Measurements from ENCODE around the gene OVAAL.
A peak's percentile ranks its signal among the peaks of the same experiment; 100 is the strongest.

The OVAAL gene

DNA sequence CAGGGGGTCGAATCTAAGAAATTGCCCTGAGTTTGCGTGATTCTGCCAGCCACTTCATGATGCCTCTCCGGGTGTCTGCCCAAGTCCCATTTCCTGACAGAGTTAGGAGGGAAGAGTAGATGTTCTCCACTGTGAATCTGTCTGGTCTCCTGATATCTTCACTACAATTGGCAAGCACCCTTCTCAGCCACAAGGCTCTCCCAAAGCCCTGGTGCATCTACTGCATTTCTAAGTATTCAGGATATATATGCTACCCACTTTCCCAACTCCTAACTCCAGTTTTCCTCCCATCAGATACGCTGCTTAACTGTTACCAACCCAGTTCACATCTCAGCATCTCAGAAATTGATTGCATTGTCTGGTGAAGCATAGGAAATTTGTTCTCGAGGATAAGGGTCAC is 25.9 kb upstream of the OVAAL start:
- no peaks in the 10 kb centered on the region for H3K4me1 ChIP-seq (ENCODE audit: control insufficient read depth, insufficient read depth, low read length)
- H3K36me3 ChIP-seq (ENCODE audit: control insufficient read depth in 2 of 2, insufficient read depth in 1 of 2, low read length in 2 of 2), result no peaks in the 10 kb centered on the region
- no peak overlapping the region for H3K27ac ChIP-seq (ENCODE audit: extremely low read depth, low read depth, low read length)
- H3K4me3 ChIP-seq (ENCODE audit: low read depth, low read length), result no peak overlapping the region
- CTCF ChIA-PET, result interaction anchor here (0.5 to 13.3 kb wide), 21 partner anchors 8 to 692 kb away, joined by 3 to 134 read pairs (median 3); no protein-coding TSS in a partner anchor
- POLR2A ChIA-PET, result no interaction called here
- H3K9me3 ChIP-seq (ENCODE audit: control insufficient read depth, insufficient read depth, low read depth, low read length), result no peaks in the 10 kb centered on the region
- TF ChIP-seq, protein P1, sequence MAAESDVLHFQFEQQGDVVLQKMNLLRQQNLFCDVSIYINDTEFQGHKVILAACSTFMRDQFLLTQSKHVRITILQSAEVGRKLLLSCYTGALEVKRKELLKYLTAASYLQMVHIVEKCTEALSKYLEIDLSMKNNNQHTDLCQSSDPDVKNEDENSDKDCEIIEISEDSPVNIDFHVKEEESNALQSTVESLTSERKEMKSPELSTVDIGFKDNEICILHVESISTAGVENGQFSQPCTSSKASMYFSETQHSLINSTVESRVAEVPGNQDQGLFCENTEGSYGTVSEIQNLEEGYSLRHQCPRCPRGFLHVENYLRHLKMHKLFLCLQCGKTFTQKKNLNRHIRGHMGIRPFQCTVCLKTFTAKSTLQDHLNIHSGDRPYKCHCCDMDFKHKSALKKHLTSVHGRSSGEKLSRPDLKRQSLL (tag by site-specific recombination; IDR thresholded peaks at IDR 0.05), result no peak
- TF ChIP-seq, protein P2, sequence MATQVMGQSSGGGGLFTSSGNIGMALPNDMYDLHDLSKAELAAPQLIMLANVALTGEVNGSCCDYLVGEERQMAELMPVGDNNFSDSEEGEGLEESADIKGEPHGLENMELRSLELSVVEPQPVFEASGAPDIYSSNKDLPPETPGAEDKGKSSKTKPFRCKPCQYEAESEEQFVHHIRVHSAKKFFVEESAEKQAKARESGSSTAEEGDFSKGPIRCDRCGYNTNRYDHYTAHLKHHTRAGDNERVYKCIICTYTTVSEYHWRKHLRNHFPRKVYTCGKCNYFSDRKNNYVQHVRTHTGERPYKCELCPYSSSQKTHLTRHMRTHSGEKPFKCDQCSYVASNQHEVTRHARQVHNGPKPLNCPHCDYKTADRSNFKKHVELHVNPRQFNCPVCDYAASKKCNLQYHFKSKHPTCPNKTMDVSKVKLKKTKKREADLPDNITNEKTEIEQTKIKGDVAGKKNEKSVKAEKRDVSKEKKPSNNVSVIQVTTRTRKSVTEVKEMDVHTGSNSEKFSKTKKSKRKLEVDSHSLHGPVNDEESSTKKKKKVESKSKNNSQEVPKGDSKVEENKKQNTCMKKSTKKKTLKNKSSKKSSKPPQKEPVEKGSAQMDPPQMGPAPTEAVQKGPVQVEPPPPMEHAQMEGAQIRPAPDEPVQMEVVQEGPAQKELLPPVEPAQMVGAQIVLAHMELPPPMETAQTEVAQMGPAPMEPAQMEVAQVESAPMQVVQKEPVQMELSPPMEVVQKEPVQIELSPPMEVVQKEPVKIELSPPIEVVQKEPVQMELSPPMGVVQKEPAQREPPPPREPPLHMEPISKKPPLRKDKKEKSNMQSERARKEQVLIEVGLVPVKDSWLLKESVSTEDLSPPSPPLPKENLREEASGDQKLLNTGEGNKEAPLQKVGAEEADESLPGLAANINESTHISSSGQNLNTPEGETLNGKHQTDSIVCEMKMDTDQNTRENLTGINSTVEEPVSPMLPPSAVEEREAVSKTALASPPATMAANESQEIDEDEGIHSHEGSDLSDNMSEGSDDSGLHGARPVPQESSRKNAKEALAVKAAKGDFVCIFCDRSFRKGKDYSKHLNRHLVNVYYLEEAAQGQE (tag by site-specific recombination; IDR thresholded peaks at IDR 0.05), result no peak
- TF ChIP-seq, protein P3, sequence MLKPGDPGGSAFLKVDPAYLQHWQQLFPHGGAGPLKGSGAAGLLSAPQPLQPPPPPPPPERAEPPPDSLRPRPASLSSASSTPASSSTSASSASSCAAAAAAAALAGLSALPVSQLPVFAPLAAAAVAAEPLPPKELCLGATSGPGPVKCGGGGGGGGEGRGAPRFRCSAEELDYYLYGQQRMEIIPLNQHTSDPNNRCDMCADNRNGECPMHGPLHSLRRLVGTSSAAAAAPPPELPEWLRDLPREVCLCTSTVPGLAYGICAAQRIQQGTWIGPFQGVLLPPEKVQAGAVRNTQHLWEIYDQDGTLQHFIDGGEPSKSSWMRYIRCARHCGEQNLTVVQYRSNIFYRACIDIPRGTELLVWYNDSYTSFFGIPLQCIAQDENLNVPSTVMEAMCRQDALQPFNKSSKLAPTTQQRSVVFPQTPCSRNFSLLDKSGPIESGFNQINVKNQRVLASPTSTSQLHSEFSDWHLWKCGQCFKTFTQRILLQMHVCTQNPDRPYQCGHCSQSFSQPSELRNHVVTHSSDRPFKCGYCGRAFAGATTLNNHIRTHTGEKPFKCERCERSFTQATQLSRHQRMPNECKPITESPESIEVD (tag by site-specific recombination; IDR thresholded peaks at IDR 0.05), result no peak
- TF ChIP-seq, protein P4, sequence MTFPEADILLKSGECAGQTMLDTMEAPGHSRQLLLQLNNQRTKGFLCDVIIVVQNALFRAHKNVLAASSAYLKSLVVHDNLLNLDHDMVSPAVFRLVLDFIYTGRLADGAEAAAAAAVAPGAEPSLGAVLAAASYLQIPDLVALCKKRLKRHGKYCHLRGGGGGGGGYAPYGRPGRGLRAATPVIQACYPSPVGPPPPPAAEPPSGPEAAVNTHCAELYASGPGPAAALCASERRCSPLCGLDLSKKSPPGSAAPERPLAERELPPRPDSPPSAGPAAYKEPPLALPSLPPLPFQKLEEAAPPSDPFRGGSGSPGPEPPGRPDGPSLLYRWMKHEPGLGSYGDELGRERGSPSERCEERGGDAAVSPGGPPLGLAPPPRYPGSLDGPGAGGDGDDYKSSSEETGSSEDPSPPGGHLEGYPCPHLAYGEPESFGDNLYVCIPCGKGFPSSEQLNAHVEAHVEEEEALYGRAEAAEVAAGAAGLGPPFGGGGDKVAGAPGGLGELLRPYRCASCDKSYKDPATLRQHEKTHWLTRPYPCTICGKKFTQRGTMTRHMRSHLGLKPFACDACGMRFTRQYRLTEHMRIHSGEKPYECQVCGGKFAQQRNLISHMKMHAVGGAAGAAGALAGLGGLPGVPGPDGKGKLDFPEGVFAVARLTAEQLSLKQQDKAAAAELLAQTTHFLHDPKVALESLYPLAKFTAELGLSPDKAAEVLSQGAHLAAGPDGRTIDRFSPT (tag by site-specific recombination; IDR thresholded peaks at IDR 0.05), result no peak
- TF ChIP-seq, protein P5, sequence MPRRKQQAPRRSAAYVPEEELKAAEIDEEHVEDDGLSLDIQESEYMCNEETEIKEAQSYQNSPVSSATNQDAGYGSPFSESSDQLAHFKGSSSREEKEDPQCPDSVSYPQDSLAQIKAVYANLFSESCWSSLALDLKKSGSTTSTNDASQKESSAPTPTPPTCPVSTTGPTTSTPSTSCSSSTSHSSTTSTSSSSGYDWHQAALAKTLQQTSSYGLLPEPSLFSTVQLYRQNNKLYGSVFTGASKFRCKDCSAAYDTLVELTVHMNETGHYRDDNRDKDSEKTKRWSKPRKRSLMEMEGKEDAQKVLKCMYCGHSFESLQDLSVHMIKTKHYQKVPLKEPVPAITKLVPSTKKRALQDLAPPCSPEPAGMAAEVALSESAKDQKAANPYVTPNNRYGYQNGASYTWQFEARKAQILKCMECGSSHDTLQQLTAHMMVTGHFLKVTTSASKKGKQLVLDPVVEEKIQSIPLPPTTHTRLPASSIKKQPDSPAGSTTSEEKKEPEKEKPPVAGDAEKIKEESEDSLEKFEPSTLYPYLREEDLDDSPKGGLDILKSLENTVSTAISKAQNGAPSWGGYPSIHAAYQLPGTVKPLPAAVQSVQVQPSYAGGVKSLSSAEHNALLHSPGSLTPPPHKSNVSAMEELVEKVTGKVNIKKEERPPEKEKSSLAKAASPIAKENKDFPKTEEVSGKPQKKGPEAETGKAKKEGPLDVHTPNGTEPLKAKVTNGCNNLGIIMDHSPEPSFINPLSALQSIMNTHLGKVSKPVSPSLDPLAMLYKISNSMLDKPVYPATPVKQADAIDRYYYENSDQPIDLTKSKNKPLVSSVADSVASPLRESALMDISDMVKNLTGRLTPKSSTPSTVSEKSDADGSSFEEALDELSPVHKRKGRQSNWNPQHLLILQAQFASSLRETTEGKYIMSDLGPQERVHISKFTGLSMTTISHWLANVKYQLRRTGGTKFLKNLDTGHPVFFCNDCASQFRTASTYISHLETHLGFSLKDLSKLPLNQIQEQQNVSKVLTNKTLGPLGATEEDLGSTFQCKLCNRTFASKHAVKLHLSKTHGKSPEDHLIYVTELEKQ (tag by site-specific recombination; IDR thresholded peaks at IDR 0.05; ENCODE audit: borderline replicate concordance), result no peak
- TF ChIP-seq ZNF24 (tag by site-specific recombination; IDR thresholded peaks at IDR 0.05), result no peak

DNA sequence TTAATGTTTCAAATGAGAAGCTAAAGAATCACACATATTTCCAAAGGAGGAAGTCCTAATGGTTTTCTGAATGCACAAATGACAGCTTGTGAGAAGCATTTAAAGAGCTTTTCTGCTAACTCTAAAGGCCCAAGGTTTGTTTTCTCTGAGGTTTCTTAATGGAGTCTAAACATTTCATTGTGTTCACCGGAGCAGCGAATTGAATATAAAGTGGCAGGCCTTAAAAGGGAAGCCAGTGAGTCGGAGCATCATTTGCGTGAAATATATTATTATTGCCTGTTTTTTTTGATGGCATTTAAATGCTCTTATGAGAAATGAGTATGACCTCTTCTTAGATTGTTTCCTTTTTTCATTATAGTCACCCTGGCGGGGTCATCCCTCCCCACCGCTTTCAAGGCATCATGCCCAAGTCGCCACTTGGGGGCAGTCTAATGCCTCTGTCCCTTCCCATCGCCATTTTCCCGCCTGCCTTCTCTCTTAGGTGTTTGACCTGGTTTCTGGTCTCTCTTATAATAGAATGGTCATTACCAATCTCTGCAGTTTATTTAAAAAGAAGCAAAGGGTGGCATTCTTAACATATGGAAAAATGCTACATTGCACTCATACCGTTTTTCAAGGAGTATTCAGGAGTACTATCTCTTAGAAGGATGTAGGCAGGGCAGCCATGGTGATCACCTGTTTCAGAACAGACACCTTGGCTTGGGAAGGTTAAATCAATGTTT is 25.3 kb upstream of the OVAAL start:
- H3K36me3 ChIP-seq (ENCODE audit: control insufficient read depth in 2 of 2, insufficient read depth in 1 of 2, low read length in 2 of 2), result no peaks in the 10 kb centered on the region
- H3K9me3 ChIP-seq (ENCODE audit: control insufficient read depth, insufficient read depth, low read depth, low read length), result no peaks in the 10 kb centered on the region
- no peak overlapping the region for H3K4me3 ChIP-seq (ENCODE audit: low read depth, low read length)
- no peaks in the 10 kb centered on the region for H3K4me1 ChIP-seq (ENCODE audit: control insufficient read depth, insufficient read depth, low read length)
- H3K27ac ChIP-seq (ENCODE audit: extremely low read depth, low read depth, low read length), result no peak overlapping the region
- ChIA-PET CTCF (interaction anchor here (0.5 to 13.3 kb wide), 23 partner anchors 8 to 691 kb away, joined by 3 to 134 read pairs (median 3); no protein-coding TSS in a partner anchor), POLR2A (no interaction called here)
- TF ChIP-seq ZFP37 (tag by site-specific recombination; IDR thresholded peaks at IDR 0.05), result 0 out of 2 replicates have a peak, but pooled peaks have one; percentile 18
- TF ChIP-seq SP7 (tag by site-specific recombination; IDR thresholded peaks at IDR 0.05), result 0 out of 2 replicates have a peak, but pooled peaks have one; percentile 13
- TF ChIP-seq ZNF549 (tag by site-specific recombination; IDR thresholded peaks at IDR 0.05), result no peak
- no peak for TF ChIP-seq ZNF341 (tag by site-specific recombination; IDR thresholded peaks at IDR 0.05; ENCODE audit: low read depth)
- TF ChIP-seq, protein P6, sequence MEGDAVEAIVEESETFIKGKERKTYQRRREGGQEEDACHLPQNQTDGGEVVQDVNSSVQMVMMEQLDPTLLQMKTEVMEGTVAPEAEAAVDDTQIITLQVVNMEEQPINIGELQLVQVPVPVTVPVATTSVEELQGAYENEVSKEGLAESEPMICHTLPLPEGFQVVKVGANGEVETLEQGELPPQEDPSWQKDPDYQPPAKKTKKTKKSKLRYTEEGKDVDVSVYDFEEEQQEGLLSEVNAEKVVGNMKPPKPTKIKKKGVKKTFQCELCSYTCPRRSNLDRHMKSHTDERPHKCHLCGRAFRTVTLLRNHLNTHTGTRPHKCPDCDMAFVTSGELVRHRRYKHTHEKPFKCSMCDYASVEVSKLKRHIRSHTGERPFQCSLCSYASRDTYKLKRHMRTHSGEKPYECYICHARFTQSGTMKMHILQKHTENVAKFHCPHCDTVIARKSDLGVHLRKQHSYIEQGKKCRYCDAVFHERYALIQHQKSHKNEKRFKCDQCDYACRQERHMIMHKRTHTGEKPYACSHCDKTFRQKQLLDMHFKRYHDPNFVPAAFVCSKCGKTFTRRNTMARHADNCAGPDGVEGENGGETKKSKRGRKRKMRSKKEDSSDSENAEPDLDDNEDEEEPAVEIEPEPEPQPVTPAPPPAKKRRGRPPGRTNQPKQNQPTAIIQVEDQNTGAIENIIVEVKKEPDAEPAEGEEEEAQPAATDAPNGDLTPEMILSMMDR (tag by site-specific recombination; IDR thresholded peaks at IDR 0.05), result 0 out of 2 replicates have a peak, but pooled peaks have one; percentile 7
- no peak for TF ChIP-seq SP2 (tag by site-specific recombination; IDR thresholded peaks at IDR 0.05)
- TF ChIP-seq ZNF37A (tag by site-specific recombination; IDR thresholded peaks at IDR 0.05), result no peak
- TF ChIP-seq, protein P7, sequence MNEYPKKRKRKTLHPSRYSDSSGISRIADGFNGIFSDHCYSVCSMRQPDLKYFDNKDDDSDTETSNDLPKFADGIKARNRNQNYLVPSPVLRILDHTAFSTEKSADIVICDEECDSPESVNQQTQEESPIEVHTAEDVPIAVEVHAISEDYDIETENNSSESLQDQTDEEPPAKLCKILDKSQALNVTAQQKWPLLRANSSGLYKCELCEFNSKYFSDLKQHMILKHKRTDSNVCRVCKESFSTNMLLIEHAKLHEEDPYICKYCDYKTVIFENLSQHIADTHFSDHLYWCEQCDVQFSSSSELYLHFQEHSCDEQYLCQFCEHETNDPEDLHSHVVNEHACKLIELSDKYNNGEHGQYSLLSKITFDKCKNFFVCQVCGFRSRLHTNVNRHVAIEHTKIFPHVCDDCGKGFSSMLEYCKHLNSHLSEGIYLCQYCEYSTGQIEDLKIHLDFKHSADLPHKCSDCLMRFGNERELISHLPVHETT (tag by site-specific recombination; IDR thresholded peaks at IDR 0.05), result no peak
- TF ChIP-seq ZFP3 (tag by site-specific recombination; IDR thresholded peaks at IDR 0.05; ENCODE audit: low read depth), result no peak
- peak; percentile 95 for TF ChIP-seq ZNF654 (tag by site-specific recombination; IDR thresholded peaks at IDR 0.05; ENCODE audit: low read depth)
- peak; percentile 59 for TF ChIP-seq ZNF335 (tag by site-specific recombination; conservative IDR thresholded peaks at IDR 0.05)
